HepG2 (cell line): Measurements from ENCODE around the gene MYL4. TPM values are rescaled to one million over a fixed set of nuclear protein-coding genes. Genes with fewer than 3 reads are reported as not detected.
A peak's percentile ranks its signal among the peaks of the same experiment; 100 is the strongest.

Source experiments
- ATF5 ChIP-seq: sonication (generic); formaldehyde crosslinking; IDR thresholded peaks from 2 replicates; pipeline ENCODE4 v1.4.0; 2020; ENCODE audit warnings: mild to moderate bottlenecking, low read depth, missing genetic modification reagents
- CEBPB ChIP-seq: IDR thresholded peaks from 2 replicates; pipeline ENCODE4 v1.6.1; 2011; ENCODE audit warnings: low read depth, low read length, improper control_type of control experiment, borderline replicate concordance
- FOXJ3 ChIP-seq: sonication (generic); formaldehyde crosslinking; IDR thresholded peaks from 2 replicates; pipeline ENCODE4 v1.4.0; 2020; ENCODE audit warnings: missing genetic modification reagents, mild to moderate bottlenecking, borderline replicate concordance
- HOXA9 ChIP-seq: sonication (generic); formaldehyde crosslinking; IDR thresholded peaks from 2 replicates; pipeline ENCODE4 v1.8.1; 2022; ENCODE audit warnings: missing genetic modification reagents, mild to moderate bottlenecking, moderate library complexity, borderline replicate concordance
- JUND ChIP-seq: sonication (generic); formaldehyde crosslinking; IDR thresholded peaks from 2 replicates; pipeline ENCODE4 v1.8.0; 2022; ENCODE audit warnings: mild to moderate bottlenecking, missing genetic modification reagents
- MTA3 ChIP-seq: sonication (generic); formaldehyde crosslinking; IDR thresholded peaks from 2 replicates; pipeline ENCODE4 v1.4.0; 2020; ENCODE audit warnings: missing genetic modification reagents
- MTF1 ChIP-seq: sonication (generic); formaldehyde crosslinking; IDR thresholded peaks from 2 replicates; pipeline ENCODE4 v1.5.0; 2020; ENCODE audit warnings: missing genetic modification reagents
- POGK ChIP-seq: sonication (generic); formaldehyde crosslinking; conservative IDR thresholded peaks from 2 replicates; pipeline ENCODE4 v1.8.0; 2022; ENCODE audit warnings: mild to moderate bottlenecking, moderate library complexity, missing genetic modification reagents
- REPIN1 ChIP-seq: sonication (generic); formaldehyde crosslinking; IDR thresholded peaks from 2 replicates; pipeline ENCODE4 v1.8.0; 2022; ENCODE audit warnings: missing genetic modification reagents, low read depth, mild to moderate bottlenecking, borderline replicate concordance
- ZIK1 ChIP-seq: sonication (generic); formaldehyde crosslinking; IDR thresholded peaks from 2 replicates; pipeline ENCODE4 v1.5.0; 2020; ENCODE audit warnings: mild to moderate bottlenecking, low read depth, missing genetic modification reagents, borderline replicate concordance
- ZKSCAN8 ChIP-seq: IDR thresholded peaks from 2 replicates; pipeline ENCODE4 v1.6.1; 2016; ENCODE audit warnings: borderline replicate concordance, missing genetic modification reagents, missing compliant biosample characterization
- ZNF616 ChIP-seq: sonication (generic); formaldehyde crosslinking; IDR thresholded peaks from 2 replicates; pipeline ENCODE4 v1.5.0; 2020; ENCODE audit warnings: low read depth, mild to moderate bottlenecking, missing genetic modification reagents
- ZNF713 ChIP-seq: sonication (generic); formaldehyde crosslinking; IDR thresholded peaks from 2 replicates; pipeline ENCODE4 v1.4.0; 2020; ENCODE audit warnings: mild to moderate bottlenecking, missing genetic modification reagents
- polyA plus RNA-seq, 8 experiments: library from polyadenylated mRNA; depleted of rRNA in 3 of 8; stranded (reverse) in 7 of 8; unstranded in 1 of 8; fragments of >200 nt; fragmentation: Illumina TruSeq in 4 of 8; extraction: Trizol in 4 of 8; gene quantifications; 2 replicates each; pipeline versions ENCODE4 v1.2.1 to v1.2.3, GENCODE V29; 2011 to 2016; ENCODE audit warnings: low read depth in 4 of 8, missing spikeins in 1 of 8, mixed read lengths in 1 of 8; ENCODE audit not compliant: insufficient read depth in 1 of 8
- total RNA-seq, 5 experiments: library from RNA; depleted of rRNA; stranded (reverse); fragments of >200 nt; fragmentation: Illumina TruSeq; extraction: Trizol; gene quantifications; 2 replicates each; pipeline ENCODE4 v1.2.3, GENCODE V29; 2016; ENCODE audit warnings: low read depth in 1 of 5
- TF ChIP-seq, protein P1 (sequence below): sonication (generic); formaldehyde crosslinking; IDR thresholded peaks from 2 replicates; pipeline ENCODE4 v1.4.0; 2020; ENCODE audit warnings: low read depth, missing genetic modification reagents
- TF ChIP-seq, protein P2 (sequence below): IDR thresholded peaks from 2 replicates; pipeline ENCODE4 v1.6.1; 2012; ENCODE audit warnings: low read length, improper control_type of control experiment
- TF ChIP-seq, protein P3 (sequence below): sonication (generic); formaldehyde crosslinking; IDR thresholded peaks from 2 replicates; pipeline ENCODE4 v1.8.1; 2023; ENCODE audit warnings: missing genetic modification reagents, mild to moderate bottlenecking, borderline replicate concordance

The MYL4 gene
- total and polyA plus RNA-seq, 2 of the 13 experiments (the other 11 are each of a cell fraction or from before 2014, with no cell fraction given) = not detected

DNA sequence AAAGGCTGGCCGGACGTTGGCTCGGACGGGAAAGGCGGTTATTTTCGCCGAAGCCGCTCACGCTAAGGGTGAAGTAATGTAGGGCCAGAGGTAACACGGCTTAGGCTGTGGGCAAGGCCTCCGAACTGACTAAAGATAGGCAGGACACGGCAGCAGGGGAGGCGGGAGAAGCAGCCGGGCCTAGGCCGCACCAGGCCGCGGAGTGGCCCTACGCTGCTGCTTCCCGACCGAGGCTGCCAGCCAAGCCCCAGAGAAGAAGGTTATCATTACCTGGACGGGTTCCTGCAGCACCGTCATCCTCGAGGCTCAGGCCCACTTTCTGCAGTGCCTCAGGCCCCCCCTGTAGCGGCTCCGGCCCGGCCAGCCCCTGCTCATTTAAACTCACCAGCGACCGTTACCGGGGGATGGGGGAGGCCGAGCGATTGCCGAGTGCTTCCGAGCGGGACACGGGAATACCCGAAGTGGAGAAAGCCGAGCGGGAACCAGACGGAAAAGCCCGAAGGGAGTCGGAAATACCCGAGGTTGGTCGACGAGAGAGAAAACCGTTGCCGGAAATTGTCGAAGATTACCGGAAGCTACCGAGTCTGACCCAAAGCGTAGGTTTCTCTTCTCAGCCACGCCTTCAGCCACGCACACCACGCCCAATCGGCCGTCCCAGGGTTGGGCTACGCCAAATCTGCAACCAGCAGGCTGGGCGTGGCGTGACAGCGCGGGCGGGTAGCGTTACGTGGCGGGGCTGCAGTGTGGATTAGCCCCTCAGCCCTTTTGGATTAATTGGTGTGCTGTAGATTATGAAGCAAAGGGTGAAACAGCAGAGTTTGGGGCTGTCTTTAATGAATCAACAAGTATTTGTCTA lies 20.0 kb upstream of the MYL4 start, which contains the start of gene CDC27 (continued):
- TF ChIP-seq, protein P1, sequence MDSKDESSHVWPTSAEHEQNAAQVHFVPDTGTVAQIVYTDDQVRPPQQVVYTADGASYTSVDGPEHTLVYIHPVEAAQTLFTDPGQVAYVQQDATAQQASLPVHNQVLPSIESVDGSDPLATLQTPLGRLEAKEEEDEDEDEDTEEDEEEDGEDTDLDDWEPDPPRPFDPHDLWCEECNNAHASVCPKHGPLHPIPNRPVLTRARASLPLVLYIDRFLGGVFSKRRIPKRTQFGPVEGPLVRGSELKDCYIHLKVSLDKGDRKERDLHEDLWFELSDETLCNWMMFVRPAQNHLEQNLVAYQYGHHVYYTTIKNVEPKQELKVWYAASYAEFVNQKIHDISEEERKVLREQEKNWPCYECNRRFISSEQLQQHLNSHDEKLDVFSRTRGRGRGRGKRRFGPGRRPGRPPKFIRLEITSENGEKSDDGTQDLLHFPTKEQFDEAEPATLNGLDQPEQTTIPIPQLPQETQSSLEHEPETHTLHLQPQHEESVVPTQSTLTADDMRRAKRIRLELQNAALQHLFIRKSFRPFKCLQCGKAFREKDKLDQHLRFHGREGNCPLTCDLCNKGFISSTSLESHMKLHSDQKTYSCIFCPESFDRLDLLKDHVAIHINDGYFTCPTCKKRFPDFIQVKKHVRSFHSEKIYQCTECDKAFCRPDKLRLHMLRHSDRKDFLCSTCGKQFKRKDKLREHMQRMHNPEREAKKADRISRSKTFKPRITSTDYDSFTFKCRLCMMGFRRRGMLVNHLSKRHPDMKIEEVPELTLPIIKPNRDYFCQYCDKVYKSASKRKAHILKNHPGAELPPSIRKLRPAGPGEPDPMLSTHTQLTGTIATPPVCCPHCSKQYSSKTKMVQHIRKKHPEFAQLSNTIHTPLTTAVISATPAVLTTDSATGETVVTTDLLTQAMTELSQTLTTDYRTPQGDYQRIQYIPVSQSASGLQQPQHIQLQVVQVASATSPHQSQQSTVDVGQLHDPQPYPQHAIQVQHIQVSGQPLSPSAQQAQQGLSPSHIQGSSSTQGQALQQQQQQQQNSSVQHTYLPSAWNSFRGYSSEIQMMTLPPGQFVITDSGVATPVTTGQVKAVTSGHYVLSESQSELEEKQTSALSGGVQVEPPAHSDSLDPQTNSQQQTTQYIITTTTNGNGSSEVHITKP (CRISPR knock-in tag) = peak; percentile 55; the same call in 1 of the 2 replicates
- TF ChIP-seq, protein P2, sequence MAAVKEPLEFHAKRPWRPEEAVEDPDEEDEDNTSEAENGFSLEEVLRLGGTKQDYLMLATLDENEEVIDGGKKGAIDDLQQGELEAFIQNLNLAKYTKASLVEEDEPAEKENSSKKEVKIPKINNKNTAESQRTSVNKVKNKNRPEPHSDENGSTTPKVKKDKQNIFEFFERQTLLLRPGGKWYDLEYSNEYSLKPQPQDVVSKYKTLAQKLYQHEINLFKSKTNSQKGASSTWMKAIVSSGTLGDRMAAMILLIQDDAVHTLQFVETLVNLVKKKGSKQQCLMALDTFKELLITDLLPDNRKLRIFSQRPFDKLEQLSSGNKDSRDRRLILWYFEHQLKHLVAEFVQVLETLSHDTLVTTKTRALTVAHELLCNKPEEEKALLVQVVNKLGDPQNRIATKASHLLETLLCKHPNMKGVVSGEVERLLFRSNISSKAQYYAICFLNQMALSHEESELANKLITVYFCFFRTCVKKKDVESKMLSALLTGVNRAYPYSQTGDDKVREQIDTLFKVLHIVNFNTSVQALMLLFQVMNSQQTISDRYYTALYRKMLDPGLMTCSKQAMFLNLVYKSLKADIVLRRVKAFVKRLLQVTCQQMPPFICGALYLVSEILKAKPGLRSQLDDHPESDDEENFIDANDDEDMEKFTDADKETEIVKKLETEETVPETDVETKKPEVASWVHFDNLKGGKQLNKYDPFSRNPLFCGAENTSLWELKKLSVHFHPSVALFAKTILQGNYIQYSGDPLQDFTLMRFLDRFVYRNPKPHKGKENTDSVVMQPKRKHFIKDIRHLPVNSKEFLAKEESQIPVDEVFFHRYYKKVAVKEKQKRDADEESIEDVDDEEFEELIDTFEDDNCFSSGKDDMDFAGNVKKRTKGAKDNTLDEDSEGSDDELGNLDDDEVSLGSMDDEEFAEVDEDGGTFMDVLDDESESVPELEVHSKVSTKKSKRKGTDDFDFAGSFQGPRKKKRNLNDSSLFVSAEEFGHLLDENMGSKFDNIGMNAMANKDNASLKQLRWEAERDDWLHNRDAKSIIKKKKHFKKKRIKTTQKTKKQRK = no peak
- TF ChIP-seq FOXJ3 (CRISPR knock-in tag) = peak; percentile 73; the same call in 1 of the 2 replicates
- no peak; the same call in 1 of the 2 replicates for TF ChIP-seq HOXA9
- TF ChIP-seq ATF5 (CRISPR knock-in tag) = no peak
- TF ChIP-seq MTA3 = no peak
- TF ChIP-seq CEBPB = no peak
- peak; percentile 78; the same call in 1 of the 2 replicates for TF ChIP-seq POGK (CRISPR knock-in tag)
- peak; percentile 93 for TF ChIP-seq ZNF616 (CRISPR knock-in tag)
- 0 out of 2 replicates have a peak, but pooled peaks have one; percentile 88 for TF ChIP-seq REPIN1 (CRISPR knock-in tag)
- TF ChIP-seq ZKSCAN8 (CRISPR knock-in tag) = no peak
- peak; percentile 46; the same call in 1 of the 2 replicates for TF ChIP-seq MTF1
- peak; percentile 84; the same call in 1 of the 2 replicates for TF ChIP-seq ZNF713 (CRISPR knock-in tag)
- TF ChIP-seq JUND (CRISPR knock-in tag) = peak; percentile 64; the same call in 1 of the 2 replicates
- TF ChIP-seq, protein P3, sequence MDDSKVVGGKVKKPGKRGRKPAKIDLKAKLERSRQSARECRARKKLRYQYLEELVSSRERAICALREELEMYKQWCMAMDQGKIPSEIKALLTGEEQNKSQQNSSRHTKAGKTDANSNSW (CRISPR knock-in tag) = peak; percentile 91; the same call in 1 of the 2 replicates
- TF ChIP-seq ZIK1 (CRISPR knock-in tag) = peak; percentile 96
